Mesenchymal stem cell (in vitro differentiated cells and primary cell): ENCODE measurements around the gene RTF2.

Experiments used
- DNase-seq: peaks from one replicate; pipeline ENCODE4 v3.0.0-alpha.2; 2013
- H2AFZ ChIP-seq: one replicate; pipeline ENCODE4 v1.6.1; 2013; ENCODE audit warnings: low read depth, mild to moderate bottlenecking, control low read depth, inconsistent platforms, low read length, moderate library complexity
- H2AK5ac ChIP-seq: 2 replicates; pipeline ENCODE4 v1.6.1; 2013; ENCODE audit warnings: low read length, moderate library complexity, mild to moderate bottlenecking, inconsistent platforms; ENCODE audit not compliant: severe bottlenecking
- H2BK120ac ChIP-seq: one replicate; pipeline ENCODE4 v1.6.1; 2013; ENCODE audit warnings: low read depth, mild to moderate bottlenecking, inconsistent platforms, low read length, moderate library complexity
- H2BK12ac ChIP-seq, 2 experiments: one replicate each; pipeline ENCODE4 v1.6.1; 2013; ENCODE audit warnings: inconsistent platforms in 2 of 2, low read length in 2 of 2, mild to moderate bottlenecking in 2 of 2, moderate library complexity in 2 of 2, control low read depth in 1 of 2
- H2BK15ac ChIP-seq: one replicate; pipeline ENCODE4 v1.6.1; 2013; ENCODE audit warnings: mild to moderate bottlenecking, low read depth, inconsistent platforms; ENCODE audit not compliant: poor library complexity, severe bottlenecking
- H2BK5ac ChIP-seq: 2 replicates; pipeline ENCODE4 v1.6.1; 2013; ENCODE audit warnings: low read depth, mild to moderate bottlenecking, low read length, control low read depth, inconsistent platforms; ENCODE audit not compliant: poor library complexity, severe bottlenecking
- H3K14ac ChIP-seq, 2 experiments: one replicate each; pipeline ENCODE4 v1.6.1; 2013; ENCODE audit warnings: inconsistent platforms in 2 of 2, low read length in 2 of 2, control low read depth in 1 of 2, mild to moderate bottlenecking in 1 of 2, moderate library complexity in 1 of 2
- H3K18ac ChIP-seq, 2 experiments: one replicate each; pipeline ENCODE4 v1.6.1; 2013; ENCODE audit warnings: inconsistent platforms in 2 of 2, low read length in 2 of 2, control low read depth in 1 of 2, low read depth in 1 of 2, mild to moderate bottlenecking in 1 of 2
- H3K23ac ChIP-seq, 2 experiments: one replicate each; pipeline ENCODE4 v1.6.1; 2013; ENCODE audit warnings: inconsistent platforms in 2 of 2, low read length in 2 of 2, mild to moderate bottlenecking in 2 of 2, moderate library complexity in 2 of 2, control low read depth in 1 of 2
- H3K27ac ChIP-seq: 2 replicates; pipeline ENCODE4 v1.5.1; 2013; ENCODE audit warnings: mild to moderate bottlenecking, moderate library complexity, low read length, control low read depth, inconsistent platforms; ENCODE audit not compliant: poor library complexity, severe bottlenecking
- H3K27me3 ChIP-seq, 2 experiments: 2 replicates each; pipeline versions ENCODE4 v1.6.1 to v1.7.0; 2013; ENCODE audit warnings: low read length in 2 of 2, mild to moderate bottlenecking in 2 of 2, moderate library complexity in 2 of 2, control low read depth in 1 of 2, inconsistent platforms in 1 of 2; ENCODE audit not compliant: control insufficient read depth in 1 of 2, insufficient read depth in 1 of 2
- H3K36me3 ChIP-seq, 2 experiments: 2 replicates each; pipeline versions ENCODE4 v1.6.1 to v1.7.0; 2013; ENCODE audit warnings: low read length in 2 of 2, control low read depth in 1 of 2, inconsistent platforms in 1 of 2, low read depth in 1 of 2, mild to moderate bottlenecking in 1 of 2; ENCODE audit not compliant: insufficient read depth in 2 of 2, control insufficient read depth in 1 of 2
- H3K4ac ChIP-seq, 2 experiments: one replicate each; pipeline ENCODE4 v1.6.1; 2013; ENCODE audit warnings: inconsistent platforms in 2 of 2, low read length in 2 of 2, mild to moderate bottlenecking in 2 of 2, moderate library complexity in 2 of 2, control low read depth in 1 of 2, low read depth in 1 of 2
- H3K4me1 ChIP-seq: 2 replicates; pipeline ENCODE4 v1.6.1; 2013; ENCODE audit warnings: low read depth, low read length, control low read depth; ENCODE audit not compliant: control insufficient read depth, insufficient read depth
- H3K4me2 ChIP-seq: 2 replicates; pipeline ENCODE4 v1.6.1; 2013; ENCODE audit warnings: low read length, mild to moderate bottlenecking, inconsistent platforms; ENCODE audit not compliant: poor library complexity, severe bottlenecking
- H3K4me3 ChIP-seq, 2 experiments: 2 replicates each; pipeline versions ENCODE4 v1.5.1 to v1.7.0; 2013; ENCODE audit warnings: low read length in 2 of 2, mild to moderate bottlenecking in 2 of 2, control low read depth in 1 of 2, low read depth in 1 of 2; ENCODE audit not compliant: insufficient read depth in 1 of 2
- H3K79me1 ChIP-seq: replicated peaks from 2 replicates; pipeline ENCODE4 v1.6.1; 2013; ENCODE audit warnings: mild to moderate bottlenecking, control low read depth, low read length, inconsistent platforms; ENCODE audit not compliant: poor library complexity, severe bottlenecking
- H3K9ac ChIP-seq: 2 replicates; pipeline ENCODE4 v1.7.0; 2013; ENCODE audit warnings: mild to moderate bottlenecking, low read length, moderate library complexity
- H3K9me3 ChIP-seq: 2 replicates; pipeline ENCODE4 v1.7.0; 2013; ENCODE audit warnings: mild to moderate bottlenecking, low read length; ENCODE audit not compliant: control insufficient read depth
- H4K8ac ChIP-seq: one replicate; pipeline ENCODE4 v1.6.1; 2013; ENCODE audit warnings: inconsistent platforms, mild to moderate bottlenecking, low read length, moderate library complexity
- H4K91ac ChIP-seq: one replicate; pipeline ENCODE4 v1.6.1; 2013; ENCODE audit warnings: mild to moderate bottlenecking, low read length, inconsistent platforms
- WGBS: methylation state at CpG from one replicate; pipeline ENCODE4 v1.1.7; 2013; ENCODE audit warnings: mixed read lengths; 5-methylcytosine and 5-hydroxymethylcytosine counted together

Gene RTF2

DNA sequence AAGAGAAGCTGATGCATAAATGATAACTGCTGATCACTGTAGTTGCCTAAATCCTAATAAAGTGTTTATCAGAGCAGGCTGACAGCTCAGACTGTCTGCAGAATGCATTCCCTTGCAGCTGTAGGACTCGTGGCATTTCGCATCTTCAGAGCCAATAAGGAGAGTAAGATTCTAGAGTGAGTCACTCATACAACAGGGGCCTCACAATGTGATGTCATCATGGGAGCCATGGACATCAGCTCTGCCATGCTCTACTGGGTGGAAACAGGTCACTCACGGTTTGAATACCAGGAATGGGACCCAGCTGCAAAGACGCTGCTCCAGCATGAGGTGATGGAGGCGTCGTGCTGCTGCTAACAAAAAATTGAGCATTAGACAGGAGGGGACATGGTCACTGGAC, 72.0 kb downstream of the RTF2 start:
- Histone ChIP-seq H3K18ac (no peak overlapping the region), H3K4ac (no peak overlapping the region), H3K9me3 (no peaks in the 10 kb centered on the region), H2BK120ac (no peak overlapping the region), H4K8ac (no peak overlapping the region), H2AFZ (no peak overlapping the region), H3K4me1 (peaks cover 4% of the 10 kb centered on the region), H3K79me1 (no peaks in the 10 kb centered on the region), H3K27ac (no peak overlapping the region), H3K14ac (no peak overlapping the region), H3K27me3 (peaks cover 0 to 3% of the 10 kb centered on the region in 2 experiments), H2BK15ac (no peak overlapping the region), H3K23ac (no peak overlapping the region), H3K4me3 (no peak overlapping the region), H2AK5ac (no peak overlapping the region), H2BK12ac (no peak overlapping the region), H3K9ac (no peak overlapping the region), H4K91ac (no peak overlapping the region), H3K4me2 (no peak overlapping the region), H3K36me3 (no peaks in the 10 kb centered on the region), H2BK5ac (no peak overlapping the region)
- DNase-seq = peak; percentile 6
- 83% methylated on average over 6 of the region's 6 CpGs for WGBS

- H3K9ac ChIP-seq = no peak overlapping the region
- no peak overlapping the region for H3K4me3 ChIP-seq
- no peak overlapping the region for H3K18ac ChIP-seq
- DNase-seq = no peak
- no peak overlapping the region for H2BK15ac ChIP-seq
- H4K91ac ChIP-seq = no peak overlapping the region
- H3K4me2 ChIP-seq = no peak overlapping the region
- no peak overlapping the region for H3K27ac ChIP-seq
- H2AK5ac ChIP-seq = no peak overlapping the region
- peaks cover 2 to 5% of the 10 kb centered on the region in 2 experiments for H3K27me3 ChIP-seq
- H4K8ac ChIP-seq = no peak overlapping the region
- H3K4me1 ChIP-seq = peaks cover 4% of the 10 kb centered on the region
- H3K9me3 ChIP-seq = no peaks in the 10 kb centered on the region
- H3K14ac ChIP-seq = no peak overlapping the region
- H2BK5ac ChIP-seq = no peak overlapping the region
- H2AFZ ChIP-seq = no peak overlapping the region
- WGBS = 81% methylated on average over 7 of the region's 9 CpGs
- H3K23ac ChIP-seq = no peak overlapping the region
- H2BK12ac ChIP-seq = no peak overlapping the region
- no peaks in the 10 kb centered on the region for H3K36me3 ChIP-seq
- no peaks in the 10 kb centered on the region for H3K79me1 ChIP-seq
- no peak overlapping the region for H3K4ac ChIP-seq
- H2BK120ac ChIP-seq = no peak overlapping the region
These were observed 74.1 kb downstream of the RTF2 start for GRCh38 chr20:56542489-56543030.

- H3K23ac ChIP-seq = no peak overlapping the region
- H2BK5ac ChIP-seq = no peak overlapping the region
- H3K14ac ChIP-seq = no peak overlapping the region
- 89% methylated on average over 3 of the region's 8 CpGs for WGBS
- no peak overlapping the region for H2BK15ac ChIP-seq
- no peak overlapping the region for H4K8ac ChIP-seq
- H3K9me3 ChIP-seq = peaks cover 6% of the 10 kb centered on the region
- no peaks in the 10 kb centered on the region for H3K79me1 ChIP-seq
- H3K27me3 ChIP-seq = peaks cover 11 to 16% of the 10 kb centered on the region in 2 experiments
- H2BK12ac ChIP-seq = no peak overlapping the region
- H3K4ac ChIP-seq = peak overlapping the region in 1 of 2 experiments; percentile 40
- no peak overlapping the region for H3K27ac ChIP-seq
- no peak overlapping the region for H3K18ac ChIP-seq
- H2AFZ ChIP-seq = no peak overlapping the region
- H4K91ac ChIP-seq = no peak overlapping the region
- no peak overlapping the region for H3K9ac ChIP-seq
- no peak overlapping the region for H3K4me2 ChIP-seq
- peaks cover 1% of the 10 kb centered on the region for H3K4me1 ChIP-seq
- no peak overlapping the region for H2AK5ac ChIP-seq
- no peaks in the 10 kb centered on the region for H3K36me3 ChIP-seq
- DNase-seq = no peak
- no peak overlapping the region for H2BK120ac ChIP-seq
- H3K4me3 ChIP-seq = no peak overlapping the region
These were observed 83.1 kb downstream of the RTF2 start for GRCh38 chr20:56551571-56551970.

DNA sequence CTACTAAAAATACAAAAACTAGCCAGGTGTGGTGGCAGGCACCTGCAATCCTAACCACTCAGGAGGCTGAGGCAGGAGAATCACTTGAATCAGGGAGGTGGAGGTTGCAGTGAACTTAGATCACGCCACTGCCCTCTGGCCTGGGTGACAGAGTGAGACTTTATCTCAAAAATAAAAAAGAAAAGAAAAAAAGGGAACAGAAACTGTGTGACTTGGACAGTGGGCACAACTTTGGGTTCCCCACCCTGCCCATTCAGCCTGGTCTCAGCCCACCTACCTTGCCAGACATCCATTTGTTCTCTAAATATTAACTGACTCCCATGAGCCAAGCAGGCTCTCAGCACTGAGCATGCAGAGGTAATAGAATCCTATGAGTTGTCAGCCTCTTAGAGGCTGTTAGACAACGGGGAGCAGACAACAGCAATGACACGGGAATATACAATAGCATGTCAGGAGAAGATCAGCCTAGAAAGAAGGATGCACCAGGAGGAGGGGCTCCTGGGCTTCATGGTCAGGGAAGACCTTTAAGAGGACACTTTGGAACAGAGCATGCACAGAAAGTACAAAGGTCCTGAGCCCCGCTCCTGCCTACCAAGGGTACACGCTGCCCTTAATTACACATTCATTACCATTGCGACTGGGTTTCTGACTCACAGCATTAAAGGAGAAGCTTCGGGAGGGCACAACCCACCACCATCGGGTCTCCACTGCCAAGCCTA, 84.6 kb downstream of the RTF2 start:
- no peak for DNase-seq
- no peak overlapping the region for H3K4me2 ChIP-seq
- H2BK12ac ChIP-seq = no peak overlapping the region
- no peak overlapping the region for H2BK120ac ChIP-seq
- no peak overlapping the region for H3K23ac ChIP-seq
- H4K8ac ChIP-seq = no peak overlapping the region
- no peak overlapping the region for H3K14ac ChIP-seq
- no peak overlapping the region for H4K91ac ChIP-seq
- no peak overlapping the region for H3K27ac ChIP-seq
- no peak overlapping the region for H3K4me3 ChIP-seq
- H2AFZ ChIP-seq = no peak overlapping the region
- peaks cover 6% of the 10 kb centered on the region for H3K9me3 ChIP-seq
- H3K79me1 ChIP-seq = no peaks in the 10 kb centered on the region
- H3K4me1 ChIP-seq = peaks cover 1% of the 10 kb centered on the region
- no peak overlapping the region for H3K9ac ChIP-seq
- H2BK15ac ChIP-seq = no peak overlapping the region
- peaks cover 4 to 24% of the 10 kb centered on the region in 2 experiments for H3K27me3 ChIP-seq
- WGBS = 68% methylated on average over 5 of the region's 8 CpGs
- H2AK5ac ChIP-seq = no peak overlapping the region
- H3K36me3 ChIP-seq = no peaks in the 10 kb centered on the region
- H2BK5ac ChIP-seq = no peak overlapping the region
- H3K18ac ChIP-seq = no peak overlapping the region
- H3K4ac ChIP-seq = no peak overlapping the region
